GM19324 (cell line): ENCODE data around the gene FAM20C.

Source experiments
- ATAC-seq: cut with Tn5 transposase; IDR thresholded peaks from one replicate; pipeline ENCODE4 v1.9.1; 2021; ENCODE audit warnings: mild to moderate bottlenecking, moderate library complexity; ENCODE audit not compliant: unreplicated experiment, low FRiP score

The FAM20C gene

GRCh38 chr7:221978-222715 lies 29.8 kb downstream of the FAM20C start:
- ATAC-seq, result no peak

GRCh38 chr7:222716-223041 lies 30.3 kb downstream of the FAM20C start:
- ATAC-seq, result no peak

- ATAC-seq, result no peak
Measured at GRCh38 chr7:223118-223800, 30.9 kb downstream of the FAM20C start.

GRCh38 chr7:223861-224260 lies 31.5 kb downstream of the FAM20C start:
- ATAC-seq, result no peak

- no peak for ATAC-seq
Measured at GRCh38 chr7:226281-226895, 34.0 kb downstream of the FAM20C start.

- no peak for ATAC-seq
Measured at GRCh38 chr7:227926-228325, 35.6 kb downstream of the FAM20C start.

GRCh38 chr7:228610-229009 lies 36.2 kb downstream of the FAM20C start:
- no peak for ATAC-seq

- no peak for ATAC-seq
Measured at GRCh38 chr7:229184-229964, 37.0 kb downstream of the FAM20C start.

- no peak for ATAC-seq
Measured at GRCh38 chr7:230274-230673, 37.9 kb downstream of the FAM20C start.

- no peak for ATAC-seq
Measured at GRCh38 chr7:231030-231857, 38.9 kb downstream of the FAM20C start.

- no peak for ATAC-seq
Measured at GRCh38 chr7:231858-232246, 39.5 kb downstream of the FAM20C start.

GRCh38 chr7:232410-233248 lies 40.3 kb downstream of the FAM20C start:
- no peak for ATAC-seq

GRCh38 chr7:233249-234035 lies 41.1 kb downstream of the FAM20C start:
- ATAC-seq, result no peak

- no peak for ATAC-seq
Measured at GRCh38 chr7:234051-234707, 41.8 kb downstream of the FAM20C start.

- no peak for ATAC-seq
Measured at GRCh38 chr7:234708-235553, 42.6 kb downstream of the FAM20C start.

- no peak for ATAC-seq
Measured at GRCh38 chr7:235576-236395, 43.4 kb downstream of the FAM20C start.
